NCI-H1694 (cell line): ENCODE results near the gene FHAD1.
A peak's percentile ranks its signal among the peaks of the same experiment; 100 is the strongest.
"Not testable (repeated sequence)": the region's sequence is repeated elsewhere in the genome, so short reads cannot be mapped to it uniquely, and the experiment has no call there.

Experiments
- DNase-seq: peaks from one replicate; lab custom pipeline; 2025; lab: John Stamatoyannopoulos, UW

Gene FHAD1

GRCh38 chr1:15305468-15305770, 58.4 kb downstream of the FHAD1 start:
- no peak for DNase-seq

DNA sequence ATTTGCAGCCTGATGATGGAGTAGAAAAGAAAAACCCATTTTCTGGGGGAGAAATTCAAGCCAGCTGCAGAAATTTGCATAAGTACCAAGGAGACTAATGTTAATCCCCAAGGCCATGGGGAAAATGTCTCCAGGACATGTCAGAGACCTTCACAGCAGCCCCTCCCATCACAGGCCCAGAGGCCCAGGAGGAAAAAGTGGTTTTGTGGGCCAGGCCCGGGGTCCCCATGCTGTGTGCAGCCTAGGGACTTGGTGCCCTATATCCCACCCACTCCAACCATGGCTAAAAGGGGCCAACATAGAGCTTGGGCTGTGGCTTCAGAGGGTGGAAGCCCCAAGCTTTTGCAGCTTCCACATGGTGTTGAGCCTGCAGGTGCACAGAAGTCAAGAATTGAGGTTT, 59.3 kb downstream of the FHAD1 start:
- not testable (repeated sequence) for DNase-seq

DNA sequence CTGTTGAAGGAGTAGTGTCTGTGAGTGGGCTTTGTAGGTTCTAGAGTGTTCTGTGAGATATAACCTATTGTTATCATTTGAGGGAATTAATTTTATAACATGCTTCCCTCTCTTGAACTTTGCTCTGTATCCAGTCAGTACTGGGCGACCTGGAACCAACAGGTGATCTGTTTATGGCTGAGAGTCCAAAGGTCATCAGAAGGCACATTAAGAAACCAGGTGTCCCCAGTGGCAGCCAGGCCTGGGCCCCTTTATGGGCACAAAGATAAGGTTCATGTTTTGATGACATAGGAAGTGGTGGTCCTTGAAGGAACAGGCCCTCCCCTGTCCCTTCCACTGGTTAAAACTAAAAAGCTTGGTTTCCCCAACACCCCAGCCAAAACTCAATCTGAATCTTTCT, 61.1 kb downstream of the FHAD1 start:
- no peak for DNase-seq

DNA sequence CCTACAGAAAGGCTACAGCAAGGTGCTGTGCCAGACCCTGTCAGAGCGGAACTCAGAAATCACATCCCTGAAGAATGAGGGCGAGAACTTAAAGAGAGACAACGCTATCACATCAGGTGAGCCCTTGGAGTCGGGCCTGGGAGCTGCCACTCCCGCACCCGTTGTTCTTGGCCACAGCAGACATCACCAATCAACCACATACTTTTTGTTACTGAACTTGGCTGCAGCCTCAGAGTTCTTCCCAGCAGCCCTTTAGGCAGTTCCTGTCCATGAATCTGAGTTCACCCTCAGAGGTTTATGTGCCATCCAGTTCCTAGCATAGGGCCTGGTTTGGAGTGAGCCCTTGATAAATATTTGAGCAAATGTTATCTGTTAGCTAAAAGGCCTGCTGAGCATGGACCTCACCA, 61.6 kb downstream of the FHAD1 start:
- no peak for DNase-seq

- DNase-seq, result no peak
Measured at GRCh38 chr1:15309687-15310086, 62.7 kb downstream of the FHAD1 start.

- DNase-seq, result no peak
Measured at GRCh38 chr1:15310544-15310943, 63.5 kb downstream of the FHAD1 start.

DNA sequence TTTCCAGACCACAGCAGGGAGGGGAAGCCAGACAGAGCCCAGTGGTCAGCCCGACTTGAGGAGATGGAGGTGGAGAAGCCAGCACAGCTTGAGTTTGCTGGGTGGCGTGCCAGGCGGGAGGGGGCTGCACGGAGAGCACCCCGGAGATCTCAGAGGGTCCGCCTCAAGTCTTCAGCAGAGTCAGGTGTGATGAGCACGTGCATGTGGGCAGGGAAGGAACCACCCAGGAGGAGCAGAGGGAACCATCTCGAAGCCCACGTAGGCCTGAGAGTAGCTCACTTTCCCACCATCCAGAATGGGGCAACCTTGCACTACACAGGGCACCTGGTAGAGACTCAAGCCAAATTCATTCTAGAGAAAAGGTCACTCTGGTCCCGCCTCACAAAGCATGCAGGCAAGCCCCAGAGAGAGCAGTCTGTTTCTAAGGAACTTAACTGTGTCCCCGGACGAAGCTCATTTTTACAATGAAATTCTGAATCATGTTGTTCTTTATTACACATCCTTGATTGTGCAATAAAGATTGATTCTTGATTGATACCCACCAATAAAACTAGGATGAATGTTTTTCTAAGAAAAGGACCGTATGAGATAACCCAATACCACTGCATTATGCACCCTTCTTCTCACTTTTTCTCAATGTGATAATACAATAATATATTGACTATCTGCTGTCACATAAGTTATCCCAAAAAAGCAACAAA, 64.2 kb downstream of the FHAD1 start:
- no peak for DNase-seq

DNA sequence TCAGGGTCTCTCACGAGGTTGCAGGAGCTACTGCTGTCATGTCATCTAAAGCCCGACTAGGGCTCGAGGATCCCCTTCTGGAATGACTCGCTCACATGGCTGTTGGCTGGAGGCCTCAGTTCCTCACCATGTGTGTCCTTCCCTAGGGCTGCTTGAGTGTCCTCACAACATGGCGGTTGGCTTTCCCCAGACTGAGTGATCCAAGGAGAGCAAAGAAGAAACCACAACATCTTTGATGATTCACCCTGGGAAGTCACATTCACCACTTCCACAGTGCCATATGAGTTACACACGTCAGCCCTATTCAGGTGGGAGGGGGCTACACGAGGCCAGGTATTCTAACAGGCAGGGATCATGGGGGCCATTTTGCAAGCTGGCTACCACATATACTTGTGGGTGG, 64.9 kb downstream of the FHAD1 start:
- no peak for DNase-seq

- DNase-seq, result no peak
Measured at GRCh38 chr1:15312626-15313411, 65.8 kb downstream of the FHAD1 start.

DNA sequence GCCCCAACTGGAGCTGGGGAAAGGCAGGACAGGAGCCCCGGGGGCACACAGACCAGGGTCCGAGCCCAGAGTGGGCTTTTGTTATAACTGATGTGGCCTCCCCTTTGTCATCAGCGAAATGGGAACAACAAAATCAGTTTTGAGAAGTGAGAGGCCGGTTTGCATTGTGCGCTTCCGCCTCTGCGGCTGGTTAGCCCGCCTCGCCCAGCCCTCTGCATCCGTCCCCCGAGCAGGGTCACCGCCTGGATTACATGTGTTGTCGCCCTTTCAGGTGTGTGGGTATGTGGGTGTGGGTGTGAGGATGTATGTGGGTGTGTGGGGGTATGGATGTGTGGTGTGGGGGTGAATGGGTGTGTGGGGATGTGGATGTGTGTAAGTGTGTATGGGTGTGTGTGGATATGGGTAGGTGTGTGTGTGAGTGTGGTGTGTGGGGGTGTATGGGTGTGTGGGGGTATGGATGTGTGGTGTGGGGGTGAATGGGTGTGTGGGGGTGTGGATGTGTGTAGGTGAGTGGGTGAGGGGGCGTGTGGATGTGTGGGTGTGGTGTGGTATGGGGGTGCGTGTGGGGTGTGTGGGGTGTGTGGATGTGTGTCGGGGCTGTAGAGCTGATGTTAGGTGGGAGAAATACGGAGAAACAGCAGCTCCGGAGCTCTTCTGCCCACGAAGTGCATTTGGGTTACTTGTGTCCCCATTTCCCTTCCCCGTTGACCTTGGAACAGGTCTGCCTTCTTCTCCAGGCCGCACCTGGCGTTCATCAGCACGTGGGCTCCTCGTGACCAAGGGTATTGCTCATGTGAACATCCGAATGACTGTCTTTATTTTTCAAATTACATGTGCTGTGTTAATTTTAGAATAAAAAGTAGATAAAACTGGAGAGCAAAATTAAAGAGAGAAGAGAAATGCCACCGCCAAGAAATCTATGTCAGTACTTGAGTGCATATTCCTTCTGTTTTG, 67.6 kb downstream of the FHAD1 start:
- no peak for DNase-seq

DNA sequence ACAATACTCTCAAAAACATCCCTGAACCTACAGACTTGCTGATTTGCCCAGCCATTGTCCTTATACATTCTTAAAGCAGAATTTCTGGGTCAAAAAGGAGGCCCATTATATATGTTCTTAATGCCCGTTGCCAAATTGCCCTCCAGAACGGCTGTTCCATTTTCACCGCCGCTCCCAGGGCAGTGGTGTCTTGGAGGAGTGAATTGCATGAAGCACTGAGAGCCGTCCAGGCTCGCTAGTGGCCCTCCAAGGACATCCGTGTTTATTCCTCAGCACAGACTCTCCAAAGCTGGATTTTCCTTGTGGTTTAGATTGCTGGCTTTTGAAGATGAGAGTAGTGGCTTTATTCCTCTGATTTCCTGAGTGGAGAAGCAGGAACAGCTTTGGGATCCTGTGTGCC, 68.8 kb downstream of the FHAD1 start:
- DNase-seq, result no peak

DNA sequence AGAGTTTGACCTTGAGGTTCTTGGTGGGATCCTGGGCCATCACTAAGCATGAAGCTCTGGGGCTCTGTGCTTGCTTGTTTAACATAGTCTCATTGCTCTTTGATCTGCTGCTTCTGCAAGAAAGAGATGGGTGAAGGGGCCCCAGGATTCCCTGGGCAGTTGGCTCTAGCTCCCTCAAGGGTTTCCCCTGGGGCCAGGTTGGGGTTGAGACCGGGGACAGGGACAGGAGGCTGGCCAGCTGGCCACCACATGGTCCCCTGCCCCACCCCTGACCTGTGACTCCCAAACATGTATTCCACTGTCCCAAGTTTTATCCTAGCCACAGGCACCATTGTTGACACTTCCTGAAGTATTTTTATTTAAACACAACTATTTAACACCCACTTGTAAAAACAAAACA, 69.5 kb downstream of the FHAD1 start:
- no peak for DNase-seq

DNA sequence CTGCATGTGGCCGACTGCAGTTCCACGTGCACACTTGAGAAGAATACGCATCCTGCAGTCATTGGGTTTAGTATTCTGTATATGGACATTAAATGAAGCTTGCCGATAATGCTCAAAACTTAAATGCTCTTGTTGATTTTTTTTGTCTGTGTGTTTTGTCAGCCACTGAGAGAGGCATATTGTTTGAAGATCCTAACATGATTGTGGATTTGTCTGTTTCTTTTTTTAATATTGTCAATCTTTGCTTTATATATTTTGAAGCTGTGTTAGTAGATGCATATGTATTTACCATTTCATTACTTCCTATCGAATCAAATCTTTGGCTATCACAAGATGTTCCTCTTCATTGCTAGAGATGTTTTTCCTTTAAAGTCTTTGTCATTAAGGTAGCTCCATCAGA, 73.2 kb downstream of the FHAD1 start:
- DNase-seq, result no peak

DNA sequence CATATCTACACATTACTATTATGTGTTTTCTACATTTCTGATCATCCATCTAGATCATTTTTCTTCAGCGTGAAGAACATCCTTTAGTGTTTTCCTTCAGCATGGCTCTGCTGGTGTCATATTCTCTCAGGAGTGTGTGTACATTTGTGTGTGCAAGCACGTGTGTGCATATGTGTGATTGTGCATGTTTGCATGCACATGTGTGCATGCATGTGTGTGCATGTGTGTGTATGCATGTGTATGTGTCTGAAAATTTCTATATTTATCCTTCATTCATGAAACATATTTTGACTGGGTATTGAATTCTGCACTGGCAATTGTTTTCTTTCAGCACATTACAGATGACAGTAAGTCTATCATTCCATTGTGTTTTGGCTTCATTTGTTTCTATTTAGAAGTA, 74.6 kb downstream of the FHAD1 start:
- no peak for DNase-seq

GRCh38 chr1:15322648-15323350, 75.8 kb downstream of the FHAD1 start:
- DNase-seq, result no peak

- peak; percentile 53 for DNase-seq
Measured at GRCh38 chr1:15323351-15323988, 76.4 kb downstream of the FHAD1 start.

GRCh38 chr1:15323989-15324868, 77.2 kb downstream of the FHAD1 start:
- no peak for DNase-seq

- DNase-seq, result no peak
Measured at GRCh38 chr1:15324869-15325335, 77.9 kb downstream of the FHAD1 start.

DNA sequence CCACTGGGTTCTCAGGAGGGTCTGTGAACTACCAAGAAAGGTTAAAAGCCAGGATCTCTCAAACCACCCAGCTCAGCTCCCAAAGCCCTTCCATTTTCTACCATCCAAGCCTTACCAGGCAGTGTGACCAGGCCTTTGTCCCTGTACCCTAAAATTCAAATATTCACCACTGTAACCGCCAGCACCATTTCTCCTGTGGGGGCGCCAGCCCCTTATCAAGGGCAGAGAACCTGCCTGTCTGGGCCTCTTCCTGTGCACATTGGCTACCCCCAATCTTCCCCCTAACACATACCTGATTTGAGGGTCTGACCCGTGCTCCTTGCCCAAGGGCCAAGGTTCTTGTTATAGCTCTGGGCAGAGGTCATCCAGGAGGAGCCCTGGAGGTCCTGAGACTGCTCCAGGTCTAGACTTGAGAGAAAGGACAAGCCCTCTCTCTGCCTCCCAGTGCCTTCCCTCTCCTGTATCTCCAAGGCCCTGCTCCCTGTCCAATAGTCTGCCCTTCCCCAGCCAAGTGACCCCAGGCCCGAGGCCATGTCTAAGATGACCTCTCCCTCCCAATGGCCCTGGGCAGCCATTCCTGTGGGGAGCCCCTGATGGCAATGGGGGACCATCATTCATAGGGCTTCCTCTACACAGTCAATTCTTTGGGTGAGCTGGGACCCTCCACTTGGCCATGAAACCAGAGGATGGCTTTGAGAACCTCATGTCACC, 78.5 kb downstream of the FHAD1 start:
- DNase-seq, result no peak
